ENCODE measurements around the gene HMGA1.
"Not testable (repeated sequence)": the region's sequence is repeated elsewhere in the genome, so short reads cannot be mapped to it uniquely, and the experiment has no call there.

Gene HMGA1

GRCh38 chr6:34248198-34248726 lies 11.6 kb downstream of the HMGA1 start:
- Histone ChIP-seq H3K9me3 (ENCODE audit: control insufficient read depth, insufficient read depth, low read length) (no peaks in the 10 kb centered on the region), H3K36me3 (ENCODE audit: control insufficient read depth, low read length) (peaks cover 32% of the 10 kb centered on the region), H3K9me2 (replicated peaks; ENCODE audit: control insufficient read depth, low read length) (no peaks in the 10 kb centered on the region), H3F3A (ENCODE audit: control insufficient read depth, insufficient read depth) (peaks cover 43% of the 10 kb centered on the region), H3K4me1 (ENCODE audit: control insufficient read depth, low read length) (peaks cover 42% of the 10 kb centered on the region), H3K27ac (ENCODE audit: low read depth, low read length) (peak overlapping the region; percentile 51), H3K27me3 (ENCODE audit: control insufficient read depth, low read length) (no peaks in the 10 kb centered on the region), H4K20me1 (ENCODE audit: control insufficient read depth, insufficient read depth, low read depth, low read length) (0 out of 2 replicates have a peak, but pooled peaks cover 9% of the 10 kb centered on the region), H3K79me2 (ENCODE audit: control insufficient read depth, low read length) (peaks cover 5% of the 10 kb centered on the region), H3K4me3 (ENCODE audit: low read length) (peak overlapping the region; percentile 96), H3K4me2 (ENCODE audit: low read length) (peak overlapping the region; percentile 99)
- no peak for TF ChIP-seq CTCF (IDR thresholded peaks at IDR 0.05; ENCODE audit: low read depth, low read length, poor library complexity, severe bottlenecking)
- no peak for TF ChIP-seq EZH2phosphoT487 (IDR thresholded peaks at IDR 0.05; ENCODE audit: borderline replicate concordance, low read length)

DNA sequence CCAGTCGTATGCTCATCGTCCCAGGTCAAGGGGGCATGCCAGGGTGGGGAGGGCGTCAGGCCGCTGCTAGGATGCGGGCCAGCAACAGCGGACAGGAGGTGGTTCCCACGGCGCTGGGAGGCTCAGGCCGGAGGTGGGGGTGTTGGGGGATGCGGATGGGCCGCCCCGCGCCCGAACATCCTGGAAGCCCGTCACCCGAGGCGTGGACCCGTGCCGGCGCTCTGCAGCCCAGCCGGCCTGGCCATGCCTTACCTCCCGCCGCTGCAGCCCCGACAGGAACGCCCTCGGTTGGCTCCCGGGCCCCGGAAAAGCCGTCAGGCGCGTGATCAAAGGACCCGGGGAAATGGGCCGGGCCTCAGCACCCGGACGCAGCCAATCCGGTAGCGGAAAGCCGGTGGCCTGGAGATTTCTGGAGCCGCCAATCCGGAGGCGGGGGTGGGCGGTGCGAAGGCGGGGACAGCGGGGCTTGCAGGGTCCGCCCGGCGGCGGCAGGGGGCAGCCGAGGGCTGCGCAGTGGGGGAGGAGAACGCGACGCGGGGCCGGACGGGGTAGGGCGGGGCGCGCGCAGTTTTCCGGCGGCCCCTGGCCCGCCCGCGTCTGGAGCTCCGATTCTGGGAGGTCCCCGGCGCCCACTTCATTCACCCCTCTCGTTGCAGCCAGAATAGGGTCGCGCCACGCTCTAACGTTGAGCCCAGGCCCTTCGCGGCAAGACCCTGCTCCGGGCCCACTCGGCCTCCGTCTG lies 12.2 kb downstream of the HMGA1 start, which contains the start of gene SMIM29:
Gene SMIM29 (minus strand): TSS at position 280 of the 742 bp plus-strand sequence. CDS start 1,215 bp downstream, outside the sequence.
- Histone ChIP-seq H3K36me3 (ENCODE audit: control insufficient read depth, low read length) (peaks cover 26% of the 10 kb centered on the region), H3K27ac (ENCODE audit: low read depth, low read length) (peak within 1 kb of the TSS; percentile 51)
- TF ChIP-seq EZH2phosphoT487 (IDR thresholded peaks at IDR 0.05; ENCODE audit: borderline replicate concordance, low read length) = no peak
- TF ChIP-seq CTCF (IDR thresholded peaks at IDR 0.05; ENCODE audit: low read depth, low read length, poor library complexity, severe bottlenecking) = peak; percentile 79

DNA sequence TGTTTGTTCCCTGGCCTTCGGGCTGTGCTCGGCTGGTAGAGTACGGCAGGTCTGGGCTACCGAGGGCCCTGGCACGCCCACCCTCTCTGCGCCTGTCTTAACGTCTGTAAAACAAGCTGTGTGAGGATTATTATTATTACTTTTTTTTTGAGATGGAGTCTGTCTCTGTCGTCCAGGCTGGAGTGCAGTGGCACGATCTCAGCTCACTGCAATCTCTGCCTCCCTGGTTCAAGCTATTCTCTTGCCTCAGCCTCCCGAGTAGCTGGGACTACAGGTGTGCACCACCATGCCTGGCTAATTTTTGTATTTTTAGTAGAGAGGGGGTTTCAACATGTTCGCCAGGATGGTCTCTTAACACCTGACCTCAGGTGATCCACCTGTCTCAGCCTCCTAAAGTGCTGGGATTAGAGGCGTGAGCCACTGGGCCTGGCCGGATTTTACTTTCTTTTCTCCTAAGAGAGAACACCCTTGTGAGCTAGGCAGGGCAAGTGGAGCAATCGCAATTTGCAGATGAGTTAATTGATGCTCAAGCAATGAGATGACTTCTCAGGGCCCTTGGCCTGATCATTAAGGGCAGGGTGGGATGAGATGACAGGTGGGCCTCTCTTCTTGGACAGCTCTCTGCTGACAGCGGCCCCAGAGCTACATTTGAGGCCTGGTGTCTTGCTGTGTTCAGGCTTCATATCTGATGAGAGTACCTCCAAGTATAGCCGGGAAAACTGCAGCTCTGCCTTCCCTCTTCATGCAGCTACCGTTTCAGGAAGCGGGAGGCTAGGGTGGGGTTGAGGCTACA lies 13.0 kb downstream of the HMGA1 start:
- peaks cover 5% of the 10 kb centered on the region for H3K79me2 ChIP-seq (ENCODE audit: control insufficient read depth, low read length)
- peaks cover 18% of the 10 kb centered on the region for H3K36me3 ChIP-seq (ENCODE audit: control insufficient read depth, low read length)
- peaks cover 37% of the 10 kb centered on the region for H3K4me1 ChIP-seq (ENCODE audit: control insufficient read depth, low read length)
- peak overlapping the region; percentile 93 for H3K4me2 ChIP-seq (ENCODE audit: low read length)
- no peak overlapping the region for H3K27ac ChIP-seq (ENCODE audit: low read depth, low read length)
- no peaks in the 10 kb centered on the region for H3K9me3 ChIP-seq (ENCODE audit: control insufficient read depth, insufficient read depth, low read length)
- H3F3A ChIP-seq (ENCODE audit: control insufficient read depth, insufficient read depth) = peaks cover 29% of the 10 kb centered on the region
- no peaks in the 10 kb centered on the region for H3K9me2 ChIP-seq (replicated peaks; ENCODE audit: control insufficient read depth, low read length)
- H4K20me1 ChIP-seq (ENCODE audit: control insufficient read depth, insufficient read depth, low read depth, low read length) = no peaks in the 10 kb centered on the region
- no peaks in the 10 kb centered on the region for H3K27me3 ChIP-seq (ENCODE audit: control insufficient read depth, low read length)
- H3K4me3 ChIP-seq (ENCODE audit: low read length) = peak overlapping the region; percentile 96
- TF ChIP-seq EZH2phosphoT487 (IDR thresholded peaks at IDR 0.05; ENCODE audit: borderline replicate concordance, low read length) (no peak), CTCF (IDR thresholded peaks at IDR 0.05; ENCODE audit: low read depth, low read length, poor library complexity, severe bottlenecking) (no peak)

More for the DNA sequence above, 12.2 kb downstream of the HMGA1 start, which contains the start of gene SMIM29:
- H3K4me1 ChIP-seq (ENCODE audit: control insufficient read depth, low read length) = peaks cover 38% of the 10 kb centered on the region
- no peaks in the 10 kb centered on the region for H3K9me3 ChIP-seq (ENCODE audit: control insufficient read depth, insufficient read depth, low read length)
- H3K27me3 ChIP-seq (ENCODE audit: control insufficient read depth, low read length) = no peaks in the 10 kb centered on the region
- 0 out of 2 replicates have a peak, but pooled peaks cover 3% of the 10 kb centered on the region for H4K20me1 ChIP-seq (ENCODE audit: control insufficient read depth, insufficient read depth, low read depth, low read length)
- peak within 1 kb of the TSS; percentile 99 for H3K4me2 ChIP-seq (ENCODE audit: low read length)
- no peaks in the 10 kb centered on the region for H3K9me2 ChIP-seq (replicated peaks; ENCODE audit: control insufficient read depth, low read length)
- peaks cover 5% of the 10 kb centered on the region for H3K79me2 ChIP-seq (ENCODE audit: control insufficient read depth, low read length)
- peak within 1 kb of the TSS; percentile 96 for H3K4me3 ChIP-seq (ENCODE audit: low read length)
- H3F3A ChIP-seq (ENCODE audit: control insufficient read depth, insufficient read depth) = peaks cover 37% of the 10 kb centered on the region

DNA sequence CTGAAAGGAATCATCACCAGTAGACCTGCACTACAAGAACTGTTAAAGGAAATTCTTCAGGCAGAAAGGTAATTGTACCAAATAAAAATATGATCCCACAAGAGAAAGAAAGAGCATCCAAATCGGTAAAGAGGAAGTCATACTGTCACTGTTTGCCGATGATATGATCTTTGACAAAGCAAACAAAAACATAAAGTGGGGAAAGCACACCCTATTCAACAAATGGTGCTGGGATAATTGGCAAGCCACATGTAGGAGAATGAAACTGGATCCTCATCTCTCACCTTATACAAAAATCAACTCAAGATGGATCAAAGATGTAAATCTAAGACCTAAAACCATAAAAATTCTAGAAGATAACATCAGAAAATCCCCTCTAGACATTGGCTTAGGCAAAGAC lies 15.7 kb downstream of the HMGA1 start:
- H4K20me1 ChIP-seq (ENCODE audit: control insufficient read depth, insufficient read depth, low read depth, low read length); H3K9me3 ChIP-seq (ENCODE audit: control insufficient read depth, insufficient read depth, low read length); H3K27me3 ChIP-seq (ENCODE audit: control insufficient read depth, low read length); H3F3A ChIP-seq (ENCODE audit: control insufficient read depth, insufficient read depth); H3K9me2 ChIP-seq (replicated peaks; ENCODE audit: control insufficient read depth, low read length); H3K4me2 ChIP-seq (ENCODE audit: low read length); H3K4me3 ChIP-seq (ENCODE audit: low read length); H3K79me2 ChIP-seq (ENCODE audit: control insufficient read depth, low read length); H3K36me3 ChIP-seq (ENCODE audit: control insufficient read depth, low read length); H3K27ac ChIP-seq (ENCODE audit: low read depth, low read length): not testable (repeated sequence)
- peaks cover 27% of the 10 kb centered on the region for H3K4me1 ChIP-seq (ENCODE audit: control insufficient read depth, low read length)
